ENCODE measurements around the gene SPTBN1.

SPTBN1 gene

DNA sequence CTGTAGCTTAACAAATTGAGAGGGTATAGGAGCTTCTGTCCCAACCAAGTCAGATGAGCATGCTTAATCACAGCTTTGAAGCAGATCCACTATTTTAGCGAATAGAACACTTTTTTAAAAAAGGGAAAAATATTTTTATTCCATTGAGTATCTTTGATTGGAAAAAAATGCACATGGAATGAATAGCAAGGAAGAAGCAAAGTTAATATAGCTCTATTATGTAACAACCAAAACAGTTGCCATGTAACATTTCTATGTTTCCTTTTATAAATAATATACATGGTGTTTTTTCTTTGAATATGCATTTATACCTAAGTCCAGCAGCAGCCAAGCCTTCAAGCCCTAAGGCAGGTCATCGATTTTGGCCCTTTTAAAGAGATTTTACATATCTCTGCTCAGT is 21.4 kb upstream of the SPTBN1 start:
- TF ChIP-seq, protein P1, sequence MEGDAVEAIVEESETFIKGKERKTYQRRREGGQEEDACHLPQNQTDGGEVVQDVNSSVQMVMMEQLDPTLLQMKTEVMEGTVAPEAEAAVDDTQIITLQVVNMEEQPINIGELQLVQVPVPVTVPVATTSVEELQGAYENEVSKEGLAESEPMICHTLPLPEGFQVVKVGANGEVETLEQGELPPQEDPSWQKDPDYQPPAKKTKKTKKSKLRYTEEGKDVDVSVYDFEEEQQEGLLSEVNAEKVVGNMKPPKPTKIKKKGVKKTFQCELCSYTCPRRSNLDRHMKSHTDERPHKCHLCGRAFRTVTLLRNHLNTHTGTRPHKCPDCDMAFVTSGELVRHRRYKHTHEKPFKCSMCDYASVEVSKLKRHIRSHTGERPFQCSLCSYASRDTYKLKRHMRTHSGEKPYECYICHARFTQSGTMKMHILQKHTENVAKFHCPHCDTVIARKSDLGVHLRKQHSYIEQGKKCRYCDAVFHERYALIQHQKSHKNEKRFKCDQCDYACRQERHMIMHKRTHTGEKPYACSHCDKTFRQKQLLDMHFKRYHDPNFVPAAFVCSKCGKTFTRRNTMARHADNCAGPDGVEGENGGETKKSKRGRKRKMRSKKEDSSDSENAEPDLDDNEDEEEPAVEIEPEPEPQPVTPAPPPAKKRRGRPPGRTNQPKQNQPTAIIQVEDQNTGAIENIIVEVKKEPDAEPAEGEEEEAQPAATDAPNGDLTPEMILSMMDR (IDR thresholded peaks at IDR 0.05; ENCODE audit: low read depth, low read length): no peak

DNA sequence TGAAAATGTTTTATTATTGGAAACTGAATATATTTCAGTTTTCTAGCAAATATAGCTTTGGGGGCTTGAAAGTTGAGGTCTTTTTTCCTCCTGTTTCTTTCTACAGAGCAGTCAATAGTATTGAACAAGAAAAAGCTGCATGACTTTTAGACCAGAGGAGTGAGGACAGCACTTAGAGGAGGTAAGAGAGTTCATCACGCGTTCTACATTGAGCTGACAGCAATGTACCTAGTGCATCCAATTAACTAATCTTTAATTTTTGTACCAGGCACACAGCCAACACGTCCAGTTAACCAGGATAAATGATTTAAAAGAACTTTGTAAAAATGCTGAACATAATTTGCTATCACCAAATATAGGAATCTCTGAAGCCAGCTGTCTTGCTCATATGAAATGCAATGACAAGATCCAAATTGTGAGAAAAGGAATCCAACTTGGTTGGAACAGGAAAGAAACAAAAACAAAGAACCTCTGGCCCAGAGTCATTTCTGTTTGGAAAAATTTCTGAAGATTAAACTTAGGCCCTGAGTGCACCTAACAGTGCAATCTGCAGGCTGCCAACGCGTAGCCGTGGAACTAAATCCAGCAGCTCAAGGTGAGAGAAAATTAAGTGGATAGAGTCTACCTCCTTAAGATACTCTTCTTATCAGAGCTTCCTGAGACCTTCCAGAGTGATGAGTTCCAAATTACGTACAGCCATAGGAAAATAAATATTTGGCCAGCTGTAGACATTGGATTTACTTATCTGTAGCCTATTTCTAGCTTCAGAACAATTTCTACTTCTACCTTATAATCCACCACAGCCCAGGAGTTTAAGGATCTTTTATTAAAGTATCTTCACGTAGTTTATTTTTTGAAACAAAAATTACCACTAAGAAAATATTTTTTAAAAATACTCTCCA is 20.6 kb upstream of the SPTBN1 start:
- TF ChIP-seq, protein P1 (IDR thresholded peaks at IDR 0.05; ENCODE audit: low read depth, low read length): no peak

More for the DNA sequence above, 21.4 kb upstream of the SPTBN1 start:
- H3K4me3 ChIP-seq (ENCODE audit: low read depth, low read length): no peak overlapping the region

DNA sequence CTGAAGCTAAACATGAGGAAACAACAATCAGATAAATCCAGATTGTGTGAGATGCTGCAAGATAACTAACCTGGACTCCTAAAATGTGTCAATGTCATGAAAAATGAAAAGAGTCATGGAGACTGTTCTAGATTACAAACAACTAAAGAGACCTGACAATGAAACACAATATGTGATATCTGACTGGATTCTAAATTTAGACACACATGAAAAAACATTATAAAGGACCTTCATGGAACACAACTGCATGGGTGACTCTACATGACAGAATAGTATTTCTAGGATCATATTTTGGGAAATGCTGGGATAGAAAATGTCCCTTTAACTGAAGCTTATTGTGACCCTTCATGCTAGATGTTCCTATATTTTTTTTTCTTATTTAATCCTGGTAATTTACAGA is 18.5 kb upstream of the SPTBN1 start:
- no peak overlapping the region for H3K4me3 ChIP-seq (ENCODE audit: low read depth, low read length)

More for the DNA sequence above, 20.6 kb upstream of the SPTBN1 start:
- no peak overlapping the region for H3K4me3 ChIP-seq (ENCODE audit: low read depth, low read length)

DNA sequence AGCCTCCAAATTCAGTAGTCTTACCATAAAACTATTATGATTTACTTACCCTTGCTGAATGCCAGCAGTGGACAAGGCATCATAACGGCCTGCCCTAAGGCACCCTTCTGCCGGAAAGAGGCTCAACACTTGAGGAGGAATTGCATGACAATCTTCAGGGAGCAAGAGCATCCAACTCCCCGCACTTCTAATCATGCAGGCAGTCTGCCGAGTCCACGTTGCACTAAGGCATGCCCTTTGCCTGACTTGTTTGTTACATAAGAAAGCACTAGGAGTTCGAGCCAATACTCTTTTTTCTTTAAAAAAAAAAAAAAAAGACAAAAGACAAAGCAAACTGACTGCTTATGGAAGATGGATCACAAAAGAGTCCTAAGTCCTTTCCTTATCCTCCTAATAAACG is 17.9 kb upstream of the SPTBN1 start:
- H3K4me3 ChIP-seq (ENCODE audit: low read depth, low read length): no peak overlapping the region
- TF ChIP-seq, protein P1 (IDR thresholded peaks at IDR 0.05; ENCODE audit: low read depth, low read length): no peak

More for the DNA sequence above, 18.5 kb upstream of the SPTBN1 start:
- TF ChIP-seq, protein P1 (IDR thresholded peaks at IDR 0.05; ENCODE audit: low read depth, low read length): no peak

DNA sequence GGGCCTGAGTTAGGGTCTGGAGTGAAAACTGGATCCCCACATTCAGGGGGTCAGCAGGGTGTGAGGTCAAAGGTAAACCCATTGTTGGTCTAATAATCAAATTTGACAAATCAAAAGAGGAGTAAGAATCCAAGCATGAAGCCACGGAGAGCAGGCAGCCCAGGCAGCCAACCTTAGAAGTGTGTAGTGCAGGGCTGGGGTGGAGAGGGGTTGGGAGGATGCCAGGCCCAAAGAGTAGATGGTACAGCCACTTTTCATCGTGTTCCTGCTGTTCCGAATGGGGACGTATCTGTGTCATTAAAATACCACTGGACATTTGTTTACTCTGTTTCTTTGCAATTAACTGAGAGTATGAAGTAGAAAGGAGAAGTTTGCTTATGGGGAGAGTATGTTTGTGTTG is 16.5 kb upstream of the SPTBN1 start:
- H3K4me3 ChIP-seq (ENCODE audit: low read depth, low read length): no peak overlapping the region
- TF ChIP-seq, protein P1 (IDR thresholded peaks at IDR 0.05; ENCODE audit: low read depth, low read length): no peak

DNA sequence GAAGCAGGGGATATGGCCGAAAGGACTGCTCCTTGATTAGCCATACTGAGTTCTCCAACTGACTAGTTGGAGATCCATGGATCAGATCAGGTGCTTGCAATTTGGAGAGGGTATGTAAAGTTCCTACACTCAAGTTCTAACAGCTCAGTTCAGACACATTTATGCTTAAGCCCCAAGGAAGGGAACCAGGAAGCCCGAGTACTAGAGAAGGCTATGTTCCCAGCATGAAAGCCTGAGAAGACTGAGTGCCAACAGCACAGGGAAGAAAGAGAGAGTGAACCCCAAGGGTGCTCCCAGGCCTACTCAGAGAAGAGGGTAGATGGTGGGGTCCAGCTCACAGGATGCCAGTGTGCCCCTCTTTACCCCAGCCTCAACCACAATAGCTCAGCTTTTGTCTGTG is 16.1 kb upstream of the SPTBN1 start:
- TF ChIP-seq, protein P1 (IDR thresholded peaks at IDR 0.05; ENCODE audit: low read depth, low read length): no peak
- no peak overlapping the region for H3K4me3 ChIP-seq (ENCODE audit: low read depth, low read length)

DNA sequence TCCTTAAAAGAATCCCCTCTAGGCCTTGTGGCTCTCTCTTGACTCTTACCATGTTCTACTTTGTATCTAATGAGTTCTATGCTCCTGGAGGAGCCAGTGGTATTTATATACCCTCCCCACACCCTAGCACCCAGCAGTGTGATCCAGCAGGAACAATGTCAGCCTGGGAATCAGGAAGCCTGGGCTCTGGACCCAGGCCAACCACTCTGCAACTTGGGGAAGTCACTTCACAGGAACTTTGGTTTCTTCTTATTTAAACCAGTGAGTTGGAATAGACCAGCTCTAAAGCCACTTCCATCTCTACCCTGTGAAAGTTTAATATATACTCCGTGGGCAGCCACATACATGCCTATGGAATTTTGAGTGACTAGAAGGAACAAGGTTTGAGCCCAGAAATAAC is 11.6 kb upstream of the SPTBN1 start:
- no peak overlapping the region for H3K4me3 ChIP-seq (ENCODE audit: low read depth, low read length)
- TF ChIP-seq, protein P1 (IDR thresholded peaks at IDR 0.05; ENCODE audit: low read depth, low read length): no peak

Data from WI38 (cell line).